NCI-H187 (cell line): ENCODE data around the gene CHRNE.

Experiments
- DNase-seq, 2 experiments: peaks; one replicate each; lab custom pipeline; 2025; lab: John Stamatoyannopoulos, UW

CHRNE gene

DNA sequence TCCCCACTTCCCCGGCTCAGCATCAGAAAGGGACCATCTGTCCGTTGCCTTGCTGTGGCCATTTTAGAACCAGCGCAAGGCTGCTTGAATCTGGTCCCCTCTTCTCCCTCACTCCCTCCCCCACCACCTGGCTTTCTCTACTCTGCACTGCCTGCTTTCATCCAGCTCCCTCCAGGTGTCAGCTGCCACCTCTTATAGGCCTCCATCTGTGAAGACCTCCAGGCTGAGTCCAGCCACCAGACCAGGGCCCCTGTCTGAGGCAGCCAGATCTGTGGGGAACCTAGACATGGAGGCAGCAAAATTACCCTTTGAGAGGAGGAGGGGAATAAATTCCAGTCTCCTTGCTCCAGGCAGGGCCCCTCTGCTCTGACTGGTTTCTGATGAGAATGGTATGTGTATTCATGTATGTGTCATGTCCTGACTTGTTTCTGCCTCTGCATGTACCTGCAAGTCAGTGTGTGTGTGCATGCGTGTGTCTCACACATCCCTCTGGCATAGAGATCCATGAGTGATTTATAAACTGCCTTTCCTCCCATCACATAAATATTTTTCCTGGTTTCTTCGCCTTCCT lies 48.7 kb downstream of the CHRNE start:
- DNase-seq = no peak

DNA sequence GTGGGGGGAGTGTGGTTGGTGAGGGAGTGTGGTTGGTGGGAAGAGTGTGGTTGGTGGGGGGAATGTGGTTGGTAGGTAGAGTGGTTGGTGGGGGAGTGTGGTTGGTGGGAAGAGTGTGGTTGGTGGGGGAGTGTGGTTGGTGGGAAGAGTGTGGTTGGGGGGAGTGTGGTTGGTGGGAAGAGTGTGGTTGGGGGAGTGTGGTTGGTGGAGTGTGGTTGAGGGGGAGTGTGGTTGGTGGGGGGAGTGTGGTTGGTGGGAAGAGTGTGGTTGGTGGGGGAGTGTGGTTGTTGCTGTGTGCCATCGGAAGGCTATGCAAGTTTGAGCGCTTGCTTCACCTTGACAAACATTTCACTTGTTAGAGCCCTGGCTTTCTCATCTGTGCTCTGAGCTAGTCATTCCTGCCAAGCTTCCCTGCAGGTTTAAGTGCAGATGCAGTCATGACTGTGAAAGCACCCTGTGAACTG lies 49.7 kb downstream of the CHRNE start:
- no peak for DNase-seq

DNA sequence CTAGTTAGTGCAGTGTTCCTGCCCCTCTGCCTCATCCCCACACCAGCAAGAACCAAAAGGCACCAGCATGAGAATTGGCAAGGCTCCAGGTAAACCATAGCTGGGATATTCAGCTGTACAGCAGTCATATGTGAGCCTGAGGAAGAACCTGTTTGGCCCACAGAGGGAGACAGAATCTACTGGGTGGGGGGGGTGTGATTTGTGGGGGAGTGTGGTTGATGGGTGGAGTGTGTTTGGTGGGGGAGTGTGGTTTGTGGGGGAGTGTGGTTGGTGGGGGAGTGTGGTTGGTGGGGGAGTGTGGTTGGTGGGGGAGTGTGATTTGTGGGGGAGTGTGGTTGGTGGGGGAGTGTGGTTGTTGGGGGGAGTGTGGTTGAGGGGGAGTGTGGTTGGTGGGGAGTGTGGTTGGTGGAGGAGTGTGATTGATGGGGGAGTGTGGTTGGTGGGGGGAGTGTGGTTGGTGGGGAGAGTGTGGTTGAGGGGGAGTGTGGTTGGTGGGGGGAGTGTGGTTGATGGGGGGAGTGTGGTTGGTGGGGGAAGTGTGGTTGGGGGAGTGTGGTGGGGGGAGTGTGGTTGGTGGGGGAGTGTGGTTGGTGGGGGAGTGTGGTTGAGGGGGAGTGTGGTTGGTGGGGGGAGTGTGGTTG lies 50.2 kb downstream of the CHRNE start:
- DNase-seq = no peak

DNA sequence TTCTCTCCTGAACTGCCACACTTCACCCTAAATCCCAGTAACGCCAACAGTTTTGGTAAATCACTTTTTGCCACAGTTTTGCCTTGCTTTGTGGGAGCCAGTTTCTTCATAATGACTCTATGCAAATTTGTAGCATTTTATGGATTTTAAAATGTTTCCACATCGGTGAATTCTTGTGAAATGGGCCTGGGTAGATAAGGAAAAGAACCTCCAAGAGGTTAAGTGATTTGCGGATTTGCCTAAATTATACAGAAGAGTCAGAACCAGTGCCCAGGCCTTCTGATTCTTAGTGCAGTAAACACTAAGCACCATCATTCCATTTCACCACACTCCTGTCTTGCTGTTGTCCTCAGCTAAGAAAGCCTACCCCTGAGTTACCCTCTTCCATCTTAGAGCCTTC lies 51.8 kb downstream of the CHRNE start:
- DNase-seq = no peak

DNA sequence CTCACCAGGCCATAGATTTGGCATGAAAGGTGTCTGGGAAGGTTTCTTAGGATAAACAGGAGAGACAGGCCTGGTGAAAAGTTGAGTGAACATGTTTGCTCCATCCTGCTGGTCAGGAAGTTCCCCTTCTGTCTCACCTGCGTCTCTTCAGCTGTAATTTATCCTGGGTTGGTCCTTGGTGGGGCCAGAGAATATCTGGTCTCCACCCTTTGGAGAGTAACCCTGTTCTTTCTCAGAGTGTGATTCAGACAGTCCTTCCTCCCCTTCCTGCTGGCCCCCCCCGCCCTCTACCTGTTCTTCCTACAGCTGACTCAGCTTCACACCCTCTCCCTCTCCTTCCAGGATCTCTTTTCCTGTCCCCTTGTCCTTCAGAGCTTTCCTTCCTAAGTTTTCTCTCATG lies 52.7 kb downstream of the CHRNE start:
- DNase-seq = no peak

DNA sequence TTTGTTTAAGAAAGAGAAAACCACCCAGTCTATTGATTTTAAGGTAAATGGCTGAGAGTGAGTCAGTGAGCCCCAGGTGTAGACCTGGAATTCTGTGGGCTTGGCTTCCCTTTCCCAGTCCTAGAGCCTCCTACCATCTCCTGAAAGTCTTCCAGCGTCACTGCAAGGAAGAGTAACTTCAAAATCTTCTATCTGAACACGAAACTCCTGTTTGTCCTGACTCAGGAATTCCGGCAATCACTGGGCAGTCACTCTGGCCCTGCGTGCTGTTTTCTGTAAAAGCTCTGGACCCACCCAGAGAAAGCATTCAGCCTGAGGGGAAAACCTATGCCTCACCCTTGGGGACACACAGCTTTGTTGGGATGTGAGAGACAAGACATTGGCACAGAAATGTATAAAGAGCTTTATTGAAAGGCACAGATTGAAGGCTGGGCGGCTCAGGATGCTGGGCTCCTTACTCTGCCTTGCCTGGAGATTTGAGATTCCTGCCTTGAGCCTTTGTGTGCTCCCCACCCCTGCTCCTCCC lies 53.8 kb downstream of the CHRNE start:
- DNase-seq = no peak
